ENCODE measurements around the gene LCMT1. TPM values are rescaled to one million over a fixed set of nuclear protein-coding genes. Genes with fewer than 3 reads are reported as not detected.
A peak's percentile ranks its signal among the peaks of the same experiment; 100 is the strongest.
"Not testable (repeated sequence)": the region's sequence is repeated elsewhere in the genome, so short reads cannot be mapped to it uniquely, and the experiment has no call there.

LCMT1 gene
- total RNA-seq, 1 donor: 30.2 TPM

GRCh38 chr16:25121824-25122600 is 10.5 kb downstream of the LCMT1 start:
- no peak for TF ChIP-seq CTCF (IDR thresholded peaks at IDR 0.05; ENCODE audit: insufficient read depth, low read depth, low read length)
- H3K4me3 ChIP-seq (ENCODE audit: low read depth, low read length): no peak overlapping the region
- no peak for DNase-seq (ENCODE audit: low read depth)

GRCh38 chr16:25124503-25124902 is 13.0 kb downstream of the LCMT1 start:
- TF ChIP-seq CTCF (IDR thresholded peaks at IDR 0.05; ENCODE audit: insufficient read depth, low read depth, low read length): no peak
- no peak for DNase-seq (ENCODE audit: low read depth)
- no peak overlapping the region for H3K4me3 ChIP-seq (ENCODE audit: low read depth, low read length)

GRCh38 chr16:25126086-25126666 is 14.6 kb downstream of the LCMT1 start:
- H3K4me3 ChIP-seq (ENCODE audit: low read depth, low read length); DNase-seq (ENCODE audit: low read depth): not testable (repeated sequence)

GRCh38 chr16:25126820-25127232 is 15.3 kb downstream of the LCMT1 start:
- no peak overlapping the region for H3K4me3 ChIP-seq (ENCODE audit: low read depth, low read length)
- peak; percentile 81 for TF ChIP-seq CTCF (IDR thresholded peaks at IDR 0.05; ENCODE audit: insufficient read depth, low read depth, low read length)
- DNase-seq (ENCODE audit: low read depth): peak; percentile 81

GRCh38 chr16:25132751-25133150 is 21.2 kb downstream of the LCMT1 start:
- not testable (repeated sequence) for H3K4me3 ChIP-seq (ENCODE audit: low read depth, low read length); DNase-seq (ENCODE audit: low read depth)

- no peak for TF ChIP-seq CTCF (IDR thresholded peaks at IDR 0.05; ENCODE audit: insufficient read depth, low read depth, low read length)
- no peak for DNase-seq (ENCODE audit: low read depth)
- H3K4me3 ChIP-seq (ENCODE audit: low read depth, low read length): no peak overlapping the region
Observed at GRCh38 chr16:25134166-25134700, 22.7 kb downstream of the LCMT1 start.

- H3K4me3 ChIP-seq (ENCODE audit: low read depth, low read length): no peak overlapping the region
- peak; percentile 62 for TF ChIP-seq CTCF (IDR thresholded peaks at IDR 0.05; ENCODE audit: insufficient read depth, low read depth, low read length)
- DNase-seq (ENCODE audit: low read depth): peak; percentile 76
Observed at GRCh38 chr16:25135254-25135878, 23.8 kb downstream of the LCMT1 start.

Measured in fibroblast of villous mesenchyme (primary cell).